NT2/D1 (cell line): Measurements from ENCODE around the gene SFSWAP.

ENCODE experiments used
- SUZ12 ChIP-seq: IDR thresholded peaks from 2 replicates; pipeline ENCODE4 v1.6.1; 2011; ENCODE audit not compliant: insufficient read length, insufficient read depth; ENCODE audit errors: extremely low read depth
- YY1 ChIP-seq: IDR thresholded peaks from 2 replicates; pipeline ENCODE4 v1.6.1; 2011; ENCODE audit not compliant: insufficient read length, insufficient read depth
- ZNF274 ChIP-seq: IDR thresholded peaks from 2 replicates; pipeline ENCODE4 v1.6.1; 2011; ENCODE audit warnings: mild to moderate bottlenecking, low read depth, low read length

- TF ChIP-seq YY1 (no peak), ZNF274 (no peak), SUZ12 (no peak)
Observed at GRCh38 chr12:131816495-131816894, 105.6 kb downstream of the SFSWAP start.
